GM19328 (cell line): ENCODE measurements around the gene RBM15.

Source experiments
- ATAC-seq: cut with Tn5 transposase; IDR thresholded peaks from one replicate; pipeline ENCODE4 v1.9.1; 2021; ENCODE audit warnings: mild to moderate bottlenecking, moderate library complexity; ENCODE audit not compliant: unreplicated experiment

The RBM15 gene

GRCh38 chr1:110319332-110320167 lies 19.6 kb upstream of the RBM15 start:
- no peak for ATAC-seq

GRCh38 chr1:110320168-110320518 lies 19.0 kb upstream of the RBM15 start:
- no peak for ATAC-seq

GRCh38 chr1:110321045-110321444 lies 18.1 kb upstream of the RBM15 start:
- ATAC-seq = no peak

- ATAC-seq = no peak
Measured at GRCh38 chr1:110321846-110322245, 17.3 kb upstream of the RBM15 start.

GRCh38 chr1:110324667-110325066 lies 14.5 kb upstream of the RBM15 start:
- no peak for ATAC-seq

GRCh38 chr1:110326826-110327225 lies 12.4 kb upstream of the RBM15 start:
- no peak for ATAC-seq

- ATAC-seq = no peak
Measured at GRCh38 chr1:110328274-110328673, 10.9 kb upstream of the RBM15 start.

GRCh38 chr1:110328700-110329099 lies 10.5 kb upstream of the RBM15 start:
- no peak for ATAC-seq

- ATAC-seq = no peak
Measured at GRCh38 chr1:110335265-110335664, 3.9 kb upstream of the RBM15 start.

GRCh38 chr1:110336300-110337039 lies 2.7 kb upstream of the RBM15 start:
- no peak for ATAC-seq

- no peak for ATAC-seq
Measured at GRCh38 chr1:110337704-110338308, 1.4 kb upstream of the RBM15 start.

- peak; percentile 64 for ATAC-seq
Measured at GRCh38 chr1:110338309-110338885, 780 bp upstream of the RBM15 start.

- no peak for ATAC-seq
Measured at GRCh38 chr1:110339407-110340206, 430 bp downstream of the RBM15 start.

GRCh38 chr1:110340207-110340468 lies 961 bp downstream of the RBM15 start:
- no peak for ATAC-seq

GRCh38 chr1:110341146-110341871 lies 2.1 kb downstream of the RBM15 start:
- no peak for ATAC-seq

- no peak for ATAC-seq
Measured at GRCh38 chr1:110341872-110342331, 2.7 kb downstream of the RBM15 start.

- no peak for ATAC-seq
Measured at GRCh38 chr1:110343249-110343648, 4.1 kb downstream of the RBM15 start.

GRCh38 chr1:110344152-110344551 lies 5.0 kb downstream of the RBM15 start:
- no peak for ATAC-seq

GRCh38 chr1:110345480-110345879 lies 6.3 kb downstream of the RBM15 start:
- no peak for ATAC-seq

GRCh38 chr1:110346690-110347089 lies 7.5 kb downstream of the RBM15 start:
- ATAC-seq = no peak
